Retinal pigment epithelial cell (primary cell): ENCODE results near the gene INO80.

ENCODE experiments used
- DNase-seq: peaks from one replicate; pipeline ENCODE4 v3.0.0-alpha.2; 2010; ENCODE audit warnings: low read depth
- H3K4me3 ChIP-seq: 2 replicates; pipeline ENCODE4 v1.5.1; 2011; ENCODE audit warnings: mild to moderate bottlenecking, low read length, control low read depth, moderate library complexity
- CTCF ChIP-seq: conservative IDR thresholded peaks from 2 replicates; pipeline ENCODE4 v1.5.1; 2011; ENCODE audit warnings: low read depth, low read length, control low read depth, inconsistent platforms

Gene INO80

GRCh38 chr15:40942337-40942854, 173.7 kb downstream of the INO80 start:
- no peak for DNase-seq
- no peak for TF ChIP-seq CTCF
- H3K4me3 ChIP-seq, result peak overlapping the region; percentile 58

- peak overlapping the region; percentile 58 for H3K4me3 ChIP-seq
- no peak for DNase-seq
- no peak for TF ChIP-seq CTCF
These were observed 174.3 kb downstream of the INO80 start for GRCh38 chr15:40941528-40942336.

- H3K4me3 ChIP-seq, result peak overlapping the region; percentile 45
- no peak for DNase-seq
- TF ChIP-seq CTCF, result no peak
These were observed 175.0 kb downstream of the INO80 start for GRCh38 chr15:40941068-40941527.

- DNase-seq, result no peak
- TF ChIP-seq CTCF, result no peak
- H3K4me3 ChIP-seq, result no peak overlapping the region
These were observed 175.7 kb downstream of the INO80 start for GRCh38 chr15:40940296-40940801.

- TF ChIP-seq CTCF, result no peak
- no peak for DNase-seq
- no peak overlapping the region for H3K4me3 ChIP-seq
These were observed 177.6 kb downstream of the INO80 start for GRCh38 chr15:40938536-40938870.

- DNase-seq, result no peak
- H3K4me3 ChIP-seq, result no peak overlapping the region
- TF ChIP-seq CTCF, result peak; percentile 44
These were observed 178.1 kb downstream of the INO80 start for GRCh38 chr15:40937762-40938535.
